GM19043 (cell line): ENCODE data around the gene RHBDD1.
"Not testable (repeated sequence)": the region's sequence is repeated elsewhere in the genome, so short reads cannot be mapped to it uniquely, and the experiment has no call there.

Experiments used
- ATAC-seq: cut with Tn5 transposase; IDR thresholded peaks from one replicate; pipeline ENCODE4 v1.9.1; 2021; ENCODE audit warnings: low read depth; ENCODE audit not compliant: unreplicated experiment

Gene RHBDD1

GRCh38 chr2:226799211-226799975 lies 36.5 kb upstream of the RHBDD1 start, which contains the start of gene IRS1:
Gene IRS1, minus strand, starts transcription at chr2:226799820. Its CDS starts 1,082 bp downstream, at chr2:226798738.
- ATAC-seq: peak; percentile 29

- no peak for ATAC-seq
These were observed 35.6 kb upstream of the RHBDD1 start for GRCh38 chr2:226799976-226800940.

GRCh38 chr2:226800941-226801784 lies 34.7 kb upstream of the RHBDD1 start:
- peak; percentile 77 for ATAC-seq

GRCh38 chr2:226802573-226802972 lies 33.3 kb upstream of the RHBDD1 start:
- no peak for ATAC-seq

- ATAC-seq: no peak
These were observed 32.4 kb upstream of the RHBDD1 start for GRCh38 chr2:226803410-226803809.

GRCh38 chr2:226813148-226813701 lies 22.6 kb upstream of the RHBDD1 start:
- no peak for ATAC-seq

- no peak for ATAC-seq
These were observed 16.9 kb upstream of the RHBDD1 start for GRCh38 chr2:226818930-226819329.

DNA sequence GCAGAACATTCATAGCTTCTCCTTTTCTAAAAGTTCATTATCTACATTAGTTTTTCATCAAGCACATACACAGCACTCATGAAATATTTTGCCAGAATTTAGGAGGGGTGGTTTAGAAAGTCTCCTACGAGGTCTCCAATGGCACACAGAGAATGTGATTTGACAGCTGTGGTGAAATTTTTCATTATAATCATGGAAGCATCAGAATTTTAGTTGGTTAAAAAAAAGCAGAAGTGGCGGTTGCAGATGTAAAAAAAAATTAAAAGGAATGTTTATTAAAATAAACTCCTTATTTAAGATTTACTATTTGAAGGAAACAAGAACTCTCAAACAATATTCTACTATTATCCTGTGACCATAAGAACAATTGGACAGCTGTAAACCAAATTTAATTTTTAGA lies 10.8 kb upstream of the RHBDD1 start:
- no peak for ATAC-seq

GRCh38 chr2:226828191-226828590 lies 7.7 kb upstream of the RHBDD1 start:
- no peak for ATAC-seq

DNA sequence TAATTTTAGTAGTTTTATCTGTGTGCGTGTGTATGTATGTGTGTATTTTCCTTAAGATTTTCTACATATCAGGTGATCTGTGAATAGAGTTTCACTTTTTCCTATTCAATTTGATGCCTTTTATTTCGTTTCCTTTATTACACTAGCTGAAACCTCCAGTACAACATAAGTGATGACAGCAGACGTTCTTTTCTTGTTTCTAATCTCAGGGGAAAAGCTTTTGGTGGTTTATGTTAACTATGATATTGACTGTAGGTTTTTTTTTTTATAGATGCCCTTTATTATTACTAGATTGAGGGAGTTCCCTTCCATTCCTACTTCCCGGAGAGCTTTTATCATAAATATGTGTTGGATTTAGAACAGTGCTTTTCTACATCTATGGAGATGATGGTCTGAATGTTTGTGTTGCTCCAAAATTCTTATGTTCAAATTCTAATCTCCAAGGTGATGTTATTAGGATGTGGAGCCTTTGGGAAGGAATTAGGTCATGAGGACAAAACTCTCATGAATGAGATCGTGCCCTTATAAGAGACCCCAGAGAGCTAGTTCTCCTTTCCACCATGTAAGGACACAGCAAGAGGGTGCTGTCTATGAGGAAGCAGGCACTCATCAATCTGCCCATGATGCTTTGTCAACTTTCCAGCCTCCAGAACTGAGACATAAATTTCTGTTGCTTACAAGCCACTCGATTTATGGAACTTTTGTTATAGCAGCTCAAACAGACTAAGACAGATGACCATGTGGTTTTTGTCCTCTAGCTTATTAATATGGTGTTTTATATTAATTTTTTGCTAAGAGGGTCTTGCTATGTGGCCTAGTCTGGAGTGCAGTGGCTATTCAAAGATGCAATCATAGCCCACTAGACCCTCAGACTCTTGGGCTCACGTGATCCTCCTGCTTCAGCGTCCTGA lies 5.9 kb upstream of the RHBDD1 start:
- no peak for ATAC-seq

- no peak for ATAC-seq
These were observed 4.6 kb upstream of the RHBDD1 start for GRCh38 chr2:226831266-226831665.

GRCh38 chr2:226832061-226832460 lies 3.8 kb upstream of the RHBDD1 start:
- no peak for ATAC-seq

DNA sequence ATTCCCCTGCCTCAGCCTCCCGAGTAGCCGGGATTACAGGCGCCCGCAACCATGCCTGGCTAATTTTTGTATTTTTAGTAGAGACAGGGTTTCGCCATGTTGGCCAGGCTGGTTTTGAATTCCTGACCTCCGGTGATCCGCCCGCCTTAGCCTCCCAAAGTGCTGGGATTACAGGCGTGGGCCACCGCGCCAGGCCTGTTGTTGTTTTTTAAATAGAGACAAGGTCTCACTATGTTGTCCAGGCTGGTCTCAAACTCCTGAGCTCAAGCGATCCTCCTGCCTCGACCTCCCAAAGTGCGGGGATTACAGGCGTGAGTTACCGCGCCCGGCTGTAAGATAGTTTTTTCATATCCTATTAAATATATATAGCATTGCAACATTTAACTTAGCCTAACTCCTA lies 974 bp upstream of the RHBDD1 start:
- ATAC-seq: not testable (repeated sequence)

- ATAC-seq: peak; percentile 12
These were observed 446 bp upstream of the RHBDD1 start for GRCh38 chr2:226835420-226835795.

GRCh38 chr2:226836548-226836885 lies 663 bp downstream of the RHBDD1 start:
- ATAC-seq: no peak

- ATAC-seq: no peak
These were observed 1.5 kb downstream of the RHBDD1 start for GRCh38 chr2:226837334-226837733.

GRCh38 chr2:226837787-226838603 lies 2.1 kb downstream of the RHBDD1 start:
- no peak for ATAC-seq

DNA sequence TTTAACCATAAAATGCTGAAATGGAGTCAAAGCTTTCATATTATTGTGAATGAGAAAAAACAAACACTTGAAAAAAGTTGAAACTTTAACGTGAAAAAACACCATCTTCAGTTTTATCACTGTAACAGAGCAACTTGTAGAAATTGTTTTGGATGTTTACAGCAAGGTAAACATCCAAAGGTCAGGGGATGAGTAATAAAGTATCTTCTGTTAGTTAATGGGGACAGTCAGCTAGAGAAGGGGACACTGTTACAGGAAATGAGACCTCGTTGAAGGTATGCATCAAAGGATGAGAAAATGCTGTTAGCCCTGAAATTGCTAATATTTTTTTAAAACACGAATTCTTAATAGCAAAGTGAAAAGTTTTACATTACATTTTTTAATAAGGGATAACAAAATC lies 2.9 kb downstream of the RHBDD1 start:
- ATAC-seq: peak; percentile 11

DNA sequence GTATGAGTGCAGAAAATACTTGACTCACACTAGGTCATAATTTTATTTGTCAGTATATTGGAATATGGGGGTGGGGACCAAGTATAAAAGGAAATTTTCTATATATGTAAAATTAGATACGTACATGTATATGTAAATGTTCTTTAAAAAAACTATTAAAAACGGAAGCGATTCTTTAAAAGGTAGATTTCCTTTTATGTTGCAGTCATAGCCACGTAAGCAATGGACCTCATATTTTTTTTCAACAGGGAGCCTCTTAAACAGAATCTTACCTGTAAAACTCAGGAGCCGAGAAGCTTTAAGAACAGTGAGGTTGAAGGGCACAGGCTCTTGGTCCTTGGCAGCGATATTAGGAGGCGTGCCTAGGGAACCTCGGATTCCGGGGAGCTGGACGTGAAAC lies 3.3 kb downstream of the RHBDD1 start:
- ATAC-seq: no peak
